Breast epithelium (tissue), 3 donors: ENCODE data around the gene POFUT1.
A peak's percentile ranks its signal among the peaks of the same experiment; 100 is the strongest.

ENCODE experiments used
- CTCF ChIP-seq, 3 donors: fragments of 450-650 bp; IDR thresholded peaks; one replicate each; pipeline ENCODE4 v1.5.1; 2016 to 2017; ENCODE audit warnings: antibody characterized with exemption in 3 of 3, mild to moderate bottlenecking in 3 of 3, moderate library complexity in 3 of 3
- POLR2A ChIP-seq: fragments of 450-650 bp; IDR thresholded peaks from one replicate; pipeline ENCODE4 v1.6.1; 2016; ENCODE audit warnings: antibody characterized with exemption, mild to moderate bottlenecking, moderate library complexity
- POLR2AphosphoS5 ChIP-seq, 3 donors: sonication (generic); formaldehyde crosslinking; IDR thresholded peaks; one replicate each; pipeline ENCODE4 v1.6.1; 2017; ENCODE audit warnings: antibody characterized with exemption in 3 of 3

- TF ChIP-seq CTCF (IDR thresholded peaks at IDR 0.05): peak in 1 of 3 donors; percentile 10
- TF ChIP-seq POLR2AphosphoS5 (IDR thresholded peaks at IDR 0.05): peak in 1 of 3 donors; percentile 72
- no peak for TF ChIP-seq POLR2A
Measured at GRCh38 chr20:32277361-32278198, 69.9 kb downstream of the POFUT1 start, which contains the start of gene KIF3B.
